ENCODE measurements around the gene ITGA6.

The ITGA6 gene

GRCh38 chr2:172402198-172402597, 25.2 kb upstream of the ITGA6 start:
- Histone ChIP-seq H3K4me3 (ENCODE audit: low read length in 2 of 2) (no peak overlapping the region), H3K27me3 (ENCODE audit: control insufficient read depth in 1 of 2, insufficient read depth in 2 of 2, low read length in 2 of 2) (no peaks in the 10 kb centered on the region), H3K27ac (ENCODE audit: low read length) (no peak overlapping the region), H3K9me3 (ENCODE audit: control insufficient read depth in 2 of 2, low read length in 2 of 2) (no peaks in the 10 kb centered on the region), H3K4me1 (ENCODE audit: control insufficient read depth, insufficient read depth, low read length) (peaks cover 2% of the 10 kb centered on the region), H3K36me3 (ENCODE audit: control insufficient read depth in 2 of 2, insufficient read depth in 2 of 2, low read length in 2 of 2) (no peaks in the 10 kb centered on the region), H3K9ac (ENCODE audit: low read length in 2 of 2) (no peak overlapping the region)

GRCh38 chr2:172403402-172403801, 24.0 kb upstream of the ITGA6 start:
- H3K9me3 ChIP-seq (ENCODE audit: control insufficient read depth in 2 of 2, low read length in 2 of 2), result no peaks in the 10 kb centered on the region
- no peaks in the 10 kb centered on the region for H3K27me3 ChIP-seq (ENCODE audit: control insufficient read depth in 1 of 2, insufficient read depth in 2 of 2, low read length in 2 of 2)
- no peak overlapping the region for H3K27ac ChIP-seq (ENCODE audit: low read length)
- H3K36me3 ChIP-seq (ENCODE audit: control insufficient read depth in 2 of 2, insufficient read depth in 2 of 2, low read length in 2 of 2), result no peaks in the 10 kb centered on the region
- no peak overlapping the region for H3K9ac ChIP-seq (ENCODE audit: low read length in 2 of 2)
- no peaks in the 10 kb centered on the region for H3K4me1 ChIP-seq (ENCODE audit: control insufficient read depth, insufficient read depth, low read length)
- H3K4me3 ChIP-seq (ENCODE audit: low read length in 2 of 2), result no peak overlapping the region

- no peaks in the 10 kb centered on the region for H3K36me3 ChIP-seq (ENCODE audit: control insufficient read depth in 2 of 2, insufficient read depth in 2 of 2, low read length in 2 of 2)
- no peaks in the 10 kb centered on the region for H3K27me3 ChIP-seq (ENCODE audit: control insufficient read depth in 1 of 2, insufficient read depth in 2 of 2, low read length in 2 of 2)
- no peak overlapping the region for H3K9ac ChIP-seq (ENCODE audit: low read length in 2 of 2)
- no peaks in the 10 kb centered on the region for H3K9me3 ChIP-seq (ENCODE audit: control insufficient read depth in 2 of 2, low read length in 2 of 2)
- H3K4me1 ChIP-seq (ENCODE audit: control insufficient read depth, insufficient read depth, low read length), result no peaks in the 10 kb centered on the region
- no peak overlapping the region for H3K4me3 ChIP-seq (ENCODE audit: low read length in 2 of 2)
- no peak overlapping the region for H3K27ac ChIP-seq (ENCODE audit: low read length)
Measured at GRCh38 chr2:172403881-172404468, 23.4 kb upstream of the ITGA6 start.

- H3K36me3 ChIP-seq (ENCODE audit: control insufficient read depth in 2 of 2, insufficient read depth in 2 of 2, low read length in 2 of 2), result no peaks in the 10 kb centered on the region
- H3K9me3 ChIP-seq (ENCODE audit: control insufficient read depth in 2 of 2, low read length in 2 of 2), result no peaks in the 10 kb centered on the region
- no peaks in the 10 kb centered on the region for H3K4me1 ChIP-seq (ENCODE audit: control insufficient read depth, insufficient read depth, low read length)
- no peak overlapping the region for H3K9ac ChIP-seq (ENCODE audit: low read length in 2 of 2)
- no peaks in the 10 kb centered on the region for H3K27me3 ChIP-seq (ENCODE audit: control insufficient read depth in 1 of 2, insufficient read depth in 2 of 2, low read length in 2 of 2)
- no peak overlapping the region for H3K4me3 ChIP-seq (ENCODE audit: low read length in 2 of 2)
- no peak overlapping the region for H3K27ac ChIP-seq (ENCODE audit: low read length)
Measured at GRCh38 chr2:172404824-172405223, 22.6 kb upstream of the ITGA6 start.

GRCh38 chr2:172405673-172406072, 21.7 kb upstream of the ITGA6 start:
- Histone ChIP-seq H3K4me3 (ENCODE audit: low read length in 2 of 2) (no peak overlapping the region), H3K9me3 (ENCODE audit: control insufficient read depth in 2 of 2, low read length in 2 of 2) (no peaks in the 10 kb centered on the region), H3K4me1 (ENCODE audit: control insufficient read depth, insufficient read depth, low read length) (no peaks in the 10 kb centered on the region), H3K9ac (ENCODE audit: low read length in 2 of 2) (no peak overlapping the region), H3K27ac (ENCODE audit: low read length) (no peak overlapping the region), H3K36me3 (ENCODE audit: control insufficient read depth in 2 of 2, insufficient read depth in 2 of 2, low read length in 2 of 2) (no peaks in the 10 kb centered on the region), H3K27me3 (ENCODE audit: control insufficient read depth in 1 of 2, insufficient read depth in 2 of 2, low read length in 2 of 2) (no peaks in the 10 kb centered on the region)

GRCh38 chr2:172408143-172408766, 19.1 kb upstream of the ITGA6 start:
- no peak overlapping the region for H3K27ac ChIP-seq (ENCODE audit: low read length)
- no peaks in the 10 kb centered on the region for H3K36me3 ChIP-seq (ENCODE audit: control insufficient read depth in 2 of 2, insufficient read depth in 2 of 2, low read length in 2 of 2)
- no peaks in the 10 kb centered on the region for H3K9me3 ChIP-seq (ENCODE audit: control insufficient read depth in 2 of 2, low read length in 2 of 2)
- no peak overlapping the region for H3K4me3 ChIP-seq (ENCODE audit: low read length in 2 of 2)
- H3K9ac ChIP-seq (ENCODE audit: low read length in 2 of 2), result no peak overlapping the region
- H3K4me1 ChIP-seq (ENCODE audit: control insufficient read depth, insufficient read depth, low read length), result no peaks in the 10 kb centered on the region
- no peaks in the 10 kb centered on the region for H3K27me3 ChIP-seq (ENCODE audit: control insufficient read depth in 1 of 2, insufficient read depth in 2 of 2, low read length in 2 of 2)

- Histone ChIP-seq H3K27me3 (ENCODE audit: control insufficient read depth in 1 of 2, insufficient read depth in 2 of 2, low read length in 2 of 2) (no peaks in the 10 kb centered on the region), H3K9ac (ENCODE audit: low read length in 2 of 2) (no peak overlapping the region), H3K36me3 (ENCODE audit: control insufficient read depth in 2 of 2, insufficient read depth in 2 of 2, low read length in 2 of 2) (no peaks in the 10 kb centered on the region), H3K4me3 (ENCODE audit: low read length in 2 of 2) (no peak overlapping the region), H3K9me3 (ENCODE audit: control insufficient read depth in 2 of 2, low read length in 2 of 2) (no peaks in the 10 kb centered on the region), H3K27ac (ENCODE audit: low read length) (no peak overlapping the region), H3K4me1 (ENCODE audit: control insufficient read depth, insufficient read depth, low read length) (no peaks in the 10 kb centered on the region)
Measured at GRCh38 chr2:172409042-172409441, 18.3 kb upstream of the ITGA6 start.

GRCh38 chr2:172412984-172413492, 14.3 kb upstream of the ITGA6 start:
- Histone ChIP-seq H3K27me3 (ENCODE audit: control insufficient read depth in 1 of 2, insufficient read depth in 2 of 2, low read length in 2 of 2) (no peaks in the 10 kb centered on the region), H3K36me3 (ENCODE audit: control insufficient read depth in 2 of 2, insufficient read depth in 2 of 2, low read length in 2 of 2) (no peaks in the 10 kb centered on the region), H3K9me3 (ENCODE audit: control insufficient read depth in 2 of 2, low read length in 2 of 2) (peaks cover 0 to 3% of the 10 kb centered on the region in 2 donors), H3K27ac (ENCODE audit: low read length) (no peak overlapping the region), H3K9ac (ENCODE audit: low read length in 2 of 2) (no peak overlapping the region), H3K4me3 (ENCODE audit: low read length in 2 of 2) (no peak overlapping the region), H3K4me1 (ENCODE audit: control insufficient read depth, insufficient read depth, low read length) (no peaks in the 10 kb centered on the region)

- no peak overlapping the region for H3K27ac ChIP-seq (ENCODE audit: low read length)
- no peak overlapping the region for H3K4me3 ChIP-seq (ENCODE audit: low read length in 2 of 2)
- H3K9me3 ChIP-seq (ENCODE audit: control insufficient read depth in 2 of 2, low read length in 2 of 2), result peaks cover 0 to 3% of the 10 kb centered on the region in 2 donors
- no peaks in the 10 kb centered on the region for H3K4me1 ChIP-seq (ENCODE audit: control insufficient read depth, insufficient read depth, low read length)
- H3K9ac ChIP-seq (ENCODE audit: low read length in 2 of 2), result no peak overlapping the region
- H3K36me3 ChIP-seq (ENCODE audit: control insufficient read depth in 2 of 2, insufficient read depth in 2 of 2, low read length in 2 of 2), result no peaks in the 10 kb centered on the region
- H3K27me3 ChIP-seq (ENCODE audit: control insufficient read depth in 1 of 2, insufficient read depth in 2 of 2, low read length in 2 of 2), result no peaks in the 10 kb centered on the region
Measured at GRCh38 chr2:172415157-172415864, 12.1 kb upstream of the ITGA6 start.

- Histone ChIP-seq H3K27me3 (ENCODE audit: control insufficient read depth in 1 of 2, insufficient read depth in 2 of 2, low read length in 2 of 2) (no peaks in the 10 kb centered on the region), H3K27ac (ENCODE audit: low read length) (no peak overlapping the region), H3K4me1 (ENCODE audit: control insufficient read depth, insufficient read depth, low read length) (no peaks in the 10 kb centered on the region), H3K9ac (ENCODE audit: low read length in 2 of 2) (no peak overlapping the region), H3K36me3 (ENCODE audit: control insufficient read depth in 2 of 2, insufficient read depth in 2 of 2, low read length in 2 of 2) (no peaks in the 10 kb centered on the region), H3K4me3 (ENCODE audit: low read length in 2 of 2) (no peak overlapping the region), H3K9me3 (ENCODE audit: control insufficient read depth in 2 of 2, low read length in 2 of 2) (peaks cover 0 to 3% of the 10 kb centered on the region in 2 donors)
Measured at GRCh38 chr2:172415865-172416183, 11.6 kb upstream of the ITGA6 start.
